ENCODE results near the gene IFNLR1.

The IFNLR1 gene

DNA sequence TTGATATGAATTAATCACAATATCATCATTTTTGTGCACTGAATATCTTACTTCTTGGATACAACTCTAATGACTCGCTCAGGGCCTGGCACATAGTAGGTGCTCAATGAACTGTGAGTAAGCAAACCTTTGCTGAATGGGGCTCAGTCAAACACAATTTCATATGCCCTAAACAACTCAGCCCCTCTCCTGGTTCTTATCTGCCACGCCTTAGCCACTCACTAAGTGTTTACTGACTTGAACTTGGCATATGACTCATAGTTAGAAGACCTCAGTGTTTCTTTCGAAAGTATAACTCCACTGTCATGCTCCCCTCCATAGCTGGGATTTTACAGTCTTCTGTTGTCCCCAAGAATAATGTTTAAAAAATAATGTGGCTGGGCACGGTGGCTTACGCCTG lies 4.8 kb upstream of the IFNLR1 start:
- no peak for TF ChIP-seq EZH2phosphoT487 (conservative IDR thresholded peaks at IDR 0.05; ENCODE audit: low read length)
- TF ChIP-seq, protein P1, sequence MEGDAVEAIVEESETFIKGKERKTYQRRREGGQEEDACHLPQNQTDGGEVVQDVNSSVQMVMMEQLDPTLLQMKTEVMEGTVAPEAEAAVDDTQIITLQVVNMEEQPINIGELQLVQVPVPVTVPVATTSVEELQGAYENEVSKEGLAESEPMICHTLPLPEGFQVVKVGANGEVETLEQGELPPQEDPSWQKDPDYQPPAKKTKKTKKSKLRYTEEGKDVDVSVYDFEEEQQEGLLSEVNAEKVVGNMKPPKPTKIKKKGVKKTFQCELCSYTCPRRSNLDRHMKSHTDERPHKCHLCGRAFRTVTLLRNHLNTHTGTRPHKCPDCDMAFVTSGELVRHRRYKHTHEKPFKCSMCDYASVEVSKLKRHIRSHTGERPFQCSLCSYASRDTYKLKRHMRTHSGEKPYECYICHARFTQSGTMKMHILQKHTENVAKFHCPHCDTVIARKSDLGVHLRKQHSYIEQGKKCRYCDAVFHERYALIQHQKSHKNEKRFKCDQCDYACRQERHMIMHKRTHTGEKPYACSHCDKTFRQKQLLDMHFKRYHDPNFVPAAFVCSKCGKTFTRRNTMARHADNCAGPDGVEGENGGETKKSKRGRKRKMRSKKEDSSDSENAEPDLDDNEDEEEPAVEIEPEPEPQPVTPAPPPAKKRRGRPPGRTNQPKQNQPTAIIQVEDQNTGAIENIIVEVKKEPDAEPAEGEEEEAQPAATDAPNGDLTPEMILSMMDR (IDR thresholded peaks at IDR 0.05; ENCODE audit: insufficient read depth, low read length, poor library complexity, severe bottlenecking): no peak

DNA sequence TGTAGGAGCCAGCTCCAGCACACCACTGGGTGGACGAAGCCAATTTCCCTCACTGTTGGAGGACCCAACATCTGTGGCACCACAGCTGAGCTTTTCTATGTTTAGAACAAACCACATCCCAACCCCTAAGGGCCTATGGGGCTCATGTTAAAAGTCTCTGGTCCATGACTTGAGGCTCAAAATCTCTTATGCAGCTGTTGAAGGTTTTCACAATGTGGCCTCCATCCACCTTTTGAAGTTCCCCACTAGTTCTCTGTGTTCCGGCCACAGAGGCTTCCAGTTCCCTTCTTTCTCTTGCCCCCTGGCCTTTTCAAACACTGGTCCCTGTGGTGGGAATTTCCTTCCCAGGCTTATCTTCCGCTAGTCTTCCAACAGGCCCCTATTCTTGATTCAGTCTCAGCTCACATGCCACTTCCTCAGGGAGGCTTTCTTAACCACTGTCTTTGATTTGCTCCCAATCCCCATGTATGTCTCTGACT lies 3.9 kb upstream of the IFNLR1 start:
- peak overlapping the region; percentile 100 for H3K27ac ChIP-seq (ENCODE audit: low read depth, low read length)
- no peak for TF ChIP-seq EZH2phosphoT487 (conservative IDR thresholded peaks at IDR 0.05; ENCODE audit: low read length)
- TF ChIP-seq, protein P1 (IDR thresholded peaks at IDR 0.05; ENCODE audit: insufficient read depth, low read length, poor library complexity, severe bottlenecking): no peak
- no peaks in the 10 kb centered on the region for H3K27me3 ChIP-seq (ENCODE audit: low read length)
- H3K79me2 ChIP-seq (ENCODE audit: insufficient read depth, low read length): peaks cover 16% of the 10 kb centered on the region
- peak overlapping the region; percentile 93 for H3K9ac ChIP-seq (ENCODE audit: low read length)
- peaks cover 46% of the 10 kb centered on the region for H3F3A ChIP-seq (ENCODE audit: insufficient read depth)
- peak overlapping the region; percentile 95 for H3K4me2 ChIP-seq (ENCODE audit: low read depth, low read length, poor library complexity, severe bottlenecking)
- no peaks in the 10 kb centered on the region for H4K20me1 ChIP-seq (ENCODE audit: low read depth, low read length)
- H3K9me2 ChIP-seq (replicated peaks; ENCODE audit: insufficient read depth, low read length): no peaks in the 10 kb centered on the region
- H2AFZ ChIP-seq (ENCODE audit: low read depth, low read length, severe bottlenecking): no peak overlapping the region
- H3K9me3 ChIP-seq (ENCODE audit: insufficient read depth, low read length): no peaks in the 10 kb centered on the region
- H3K4me3 ChIP-seq (ENCODE audit: insufficient read depth, low read length, poor library complexity, severe bottlenecking): peak overlapping the region; percentile 23
- peaks cover 4% of the 10 kb centered on the region; the same call in 1 of the 2 replicates for H3K36me3 ChIP-seq (ENCODE audit: low read length)

More for the DNA sequence above, 4.8 kb upstream of the IFNLR1 start:
- peak overlapping the region; percentile 95 for H3K4me2 ChIP-seq (ENCODE audit: low read depth, low read length, poor library complexity, severe bottlenecking)
- H3K9me3 ChIP-seq (ENCODE audit: insufficient read depth, low read length): no peaks in the 10 kb centered on the region
- H3K9me2 ChIP-seq (replicated peaks; ENCODE audit: insufficient read depth, low read length): no peaks in the 10 kb centered on the region
- no peaks in the 10 kb centered on the region for H3K27me3 ChIP-seq (ENCODE audit: low read length)
- peak overlapping the region; percentile 100 for H3K27ac ChIP-seq (ENCODE audit: low read depth, low read length)
- no peaks in the 10 kb centered on the region for H4K20me1 ChIP-seq (ENCODE audit: low read depth, low read length)
- peaks cover 46% of the 10 kb centered on the region for H3F3A ChIP-seq (ENCODE audit: insufficient read depth)
- H3K79me2 ChIP-seq (ENCODE audit: insufficient read depth, low read length): peaks cover 8% of the 10 kb centered on the region
- no peak overlapping the region for H2AFZ ChIP-seq (ENCODE audit: low read depth, low read length, severe bottlenecking)
- H3K4me3 ChIP-seq (ENCODE audit: insufficient read depth, low read length, poor library complexity, severe bottlenecking): no peak overlapping the region
- H3K9ac ChIP-seq (ENCODE audit: low read length): peak overlapping the region; percentile 44
- H3K36me3 ChIP-seq (ENCODE audit: low read length): no peaks in the 10 kb centered on the region

DNA sequence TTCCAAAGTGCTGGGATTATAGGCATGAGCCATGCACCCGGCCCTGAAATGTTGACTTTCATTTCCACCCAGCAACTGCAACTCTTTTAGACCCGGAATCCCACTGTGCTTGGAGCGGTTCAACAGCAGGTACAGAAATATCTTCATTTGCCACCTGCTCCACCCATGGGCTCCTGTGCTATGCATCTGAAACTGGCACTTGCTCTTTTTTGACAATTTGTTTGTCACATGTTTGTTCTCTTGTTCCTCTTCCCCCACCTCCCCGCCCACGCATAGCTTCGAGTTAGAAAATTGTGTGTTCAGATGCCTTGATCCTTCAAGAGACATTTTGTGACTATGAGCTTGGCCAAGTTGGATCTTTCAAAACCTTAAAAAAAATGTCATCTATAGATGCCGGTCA lies 2.4 kb upstream of the IFNLR1 start:
- peak overlapping the region; percentile 100 for H3K27ac ChIP-seq (ENCODE audit: low read depth, low read length)
- no peaks in the 10 kb centered on the region for H3K9me2 ChIP-seq (replicated peaks; ENCODE audit: insufficient read depth, low read length)
- peak overlapping the region; percentile 37 for H3K4me3 ChIP-seq (ENCODE audit: insufficient read depth, low read length, poor library complexity, severe bottlenecking)
- H3K27me3 ChIP-seq (ENCODE audit: low read length): no peaks in the 10 kb centered on the region
- H4K20me1 ChIP-seq (ENCODE audit: low read depth, low read length): no peaks in the 10 kb centered on the region
- peak overlapping the region; percentile 95 for H3K4me2 ChIP-seq (ENCODE audit: low read depth, low read length, poor library complexity, severe bottlenecking)
- peaks cover 46% of the 10 kb centered on the region for H3F3A ChIP-seq (ENCODE audit: insufficient read depth)
- peak overlapping the region; percentile 93 for H3K9ac ChIP-seq (ENCODE audit: low read length)
- H2AFZ ChIP-seq (ENCODE audit: low read depth, low read length, severe bottlenecking): no peak overlapping the region
- no peak for TF ChIP-seq EZH2phosphoT487 (conservative IDR thresholded peaks at IDR 0.05; ENCODE audit: low read length)
- TF ChIP-seq, protein P1 (IDR thresholded peaks at IDR 0.05; ENCODE audit: insufficient read depth, low read length, poor library complexity, severe bottlenecking): no peak
- H3K9me3 ChIP-seq (ENCODE audit: insufficient read depth, low read length): no peaks in the 10 kb centered on the region
- H3K79me2 ChIP-seq (ENCODE audit: insufficient read depth, low read length): peaks cover 31% of the 10 kb centered on the region
- peaks cover 5% of the 10 kb centered on the region; the same call in 1 of the 2 replicates for H3K36me3 ChIP-seq (ENCODE audit: low read length)

All from SU-DHL-6 (cell line).